WTC11 (cell line): ENCODE data around the gene EML4. TPM values are rescaled to one million over a fixed set of nuclear protein-coding genes. Genes with fewer than 3 reads are reported as not detected.

Source experiments
- ATAC-seq: fragments of 200-7000 bp; cut with Tn5 transposase; 2 replicates; pipeline ENCODE4 v1.10.0; 2021; ENCODE audit warnings: mild to moderate bottlenecking, moderate library complexity
- CTCF ChIA-PET: fragments of 300-600 bp; sonication (Branson Sonifier 250); formaldehyde crosslinking; loops from one replicate; lab custom pipeline; 2021; ENCODE audit warnings: antibody characterized with exemption; lab: Charles Lee
- POLR2A ChIA-PET: fragments of 350-600 bp; sonication (Branson Sonifier 250); formaldehyde crosslinking; loops from one replicate; lab custom pipeline; 2021; ENCODE audit warnings: antibody characterized with exemption; lab: Charles Lee
- DNase-seq: peaks from one replicate; pipeline ENCODE4 v3.0.0; 2021; ENCODE audit warnings: low spot score
- H3K27ac Mint-ChIP-seq: 2 replicates; pipeline ENCODE4 v1.8.0; 2021; ENCODE audit warnings: mixed read lengths
- H3K27me3 Mint-ChIP-seq: 2 replicates; pipeline ENCODE4 v1.8.0; 2021; ENCODE audit warnings: low read depth, mild to moderate bottlenecking, moderate library complexity, mixed read lengths
- H3K36me3 Mint-ChIP-seq: 2 replicates; pipeline ENCODE4 v1.8.0; 2021; ENCODE audit warnings: mixed read lengths
- H3K4me1 Mint-ChIP-seq: 2 replicates; pipeline ENCODE4 v1.8.0; 2022; ENCODE audit warnings: mixed read lengths
- H3K4me3 Mint-ChIP-seq: 2 replicates; pipeline ENCODE4 v1.8.0; 2021; ENCODE audit warnings: mild to moderate bottlenecking, moderate library complexity, mixed read lengths
- H3K9me3 Mint-ChIP-seq: 2 replicates; pipeline ENCODE4 v1.8.0; 2021; ENCODE audit warnings: mixed read lengths
- ATF1 ChIP-seq: sonication (generic); formaldehyde crosslinking; IDR thresholded peaks from 2 replicates; pipeline ENCODE4 v1.8.1; 2023; ENCODE audit warnings: mild to moderate bottlenecking, moderate library complexity, missing genetic modification reagents
- CBFB ChIP-seq: sonication (generic); formaldehyde crosslinking; IDR thresholded peaks from 2 replicates; pipeline ENCODE4 v1.8.1; 2022; ENCODE audit warnings: mild to moderate bottlenecking, low read depth, missing genetic modification reagents
- E2F4 ChIP-seq: sonication (generic); formaldehyde crosslinking; IDR thresholded peaks from 2 replicates; pipeline ENCODE4 v1.8.1; 2022; ENCODE audit warnings: low read depth, mild to moderate bottlenecking, moderate library complexity, missing genetic modification reagents, borderline replicate concordance
- EMX1 ChIP-seq: fragments of 250-450 bp; sonication (Bioruptor Pico); IDR thresholded peaks from 2 replicates; pipeline ENCODE4 v1.8.0; 2021; ENCODE audit warnings: mild to moderate bottlenecking
- ERG ChIP-seq: fragments of 250-450 bp; sonication (Bioruptor Pico); IDR thresholded peaks from 2 replicates; pipeline ENCODE4 v1.8.0; 2021; ENCODE audit warnings: mild to moderate bottlenecking
- FOXJ3 ChIP-seq: sonication (generic); formaldehyde crosslinking; IDR thresholded peaks from 2 replicates; pipeline ENCODE4 v1.9.0; 2021; ENCODE audit warnings: missing genetic modification reagents, mild to moderate bottlenecking, borderline replicate concordance
- FOXK1 ChIP-seq: sonication (generic); formaldehyde crosslinking; IDR thresholded peaks from 2 replicates; pipeline ENCODE4 v1.8.0; 2022; ENCODE audit warnings: mild to moderate bottlenecking, moderate library complexity, missing genetic modification reagents
- GABPB1 ChIP-seq: sonication (generic); formaldehyde crosslinking; IDR thresholded peaks from 2 replicates; pipeline ENCODE4 v1.8.1; 2023; ENCODE audit warnings: mild to moderate bottlenecking, missing genetic modification reagents
- JUN ChIP-seq: sonication (generic); formaldehyde crosslinking; IDR thresholded peaks from 2 replicates; pipeline ENCODE4 v1.8.0; 2023; ENCODE audit warnings: mild to moderate bottlenecking, missing genetic modification reagents
- KAT7 ChIP-seq: sonication (generic); formaldehyde crosslinking; IDR thresholded peaks from 2 replicates; pipeline ENCODE4 v1.8.1; 2023; ENCODE audit warnings: missing genetic modification reagents, mild to moderate bottlenecking, borderline replicate concordance
- NR1H2 ChIP-seq: sonication (generic); formaldehyde crosslinking; IDR thresholded peaks from 2 replicates; pipeline ENCODE4 v1.9.0; 2021; ENCODE audit warnings: mild to moderate bottlenecking, moderate library complexity, missing genetic modification reagents
- USF1 ChIP-seq: sonication (generic); formaldehyde crosslinking; IDR thresholded peaks from 2 replicates; pipeline ENCODE4 v1.8.0; 2022; ENCODE audit warnings: mild to moderate bottlenecking, missing genetic modification reagents
- ZNF281 ChIP-seq: sonication (generic); formaldehyde crosslinking; IDR thresholded peaks from 2 replicates; pipeline ENCODE4 v1.8.0; 2023; ENCODE audit warnings: mild to moderate bottlenecking, missing genetic modification reagents
- ZNF396 ChIP-seq: fragments of 250-450 bp; sonication (Bioruptor Pico); IDR thresholded peaks from 2 replicates; pipeline ENCODE4 v1.8.0; 2021; ENCODE audit warnings: mild to moderate bottlenecking, moderate library complexity, borderline replicate concordance
- ZNF671 ChIP-seq: fragments of 250-450 bp; sonication (Bioruptor Pico); IDR thresholded peaks from 2 replicates; pipeline ENCODE4 v1.8.0; 2021; ENCODE audit warnings: mild to moderate bottlenecking
- total RNA-seq: library from RNA; stranded (reverse); gene quantifications from 3 replicates; pipeline ENCODE4 v1.2.3, GENCODE V29; 2021
- TF ChIP-seq, protein P1 (sequence below): sonication (generic); formaldehyde crosslinking; IDR thresholded peaks from 2 replicates; pipeline ENCODE4 v1.8.1; 2023; ENCODE audit warnings: mild to moderate bottlenecking, missing genetic modification reagents, moderate library complexity
- TF ChIP-seq, protein P2 (sequence below): sonication (generic); formaldehyde crosslinking; IDR thresholded peaks from 2 replicates; pipeline ENCODE4 v1.8.1; 2023; ENCODE audit warnings: mild to moderate bottlenecking, missing genetic modification reagents
- TF ChIP-seq, protein P3 (sequence below): sonication (generic); formaldehyde crosslinking; conservative IDR thresholded peaks from 2 replicates; pipeline ENCODE4 v1.8.1; 2022; ENCODE audit warnings: mild to moderate bottlenecking, missing genetic modification reagents
- TF ChIP-seq, protein P4 (sequence below): sonication (generic); formaldehyde crosslinking; IDR thresholded peaks from 2 replicates; pipeline ENCODE4 v1.8.0; 2022; ENCODE audit warnings: mild to moderate bottlenecking, missing genetic modification reagents
- TF ChIP-seq, protein P5 (sequence below): sonication (generic); formaldehyde crosslinking; IDR thresholded peaks from 2 replicates; pipeline ENCODE4 v1.8.1; 2023; ENCODE audit warnings: mild to moderate bottlenecking, missing genetic modification reagents, moderate library complexity

The EML4 gene
- total RNA-seq, 1 experiment from 2014 or later = 89.9 TPM

DNA sequence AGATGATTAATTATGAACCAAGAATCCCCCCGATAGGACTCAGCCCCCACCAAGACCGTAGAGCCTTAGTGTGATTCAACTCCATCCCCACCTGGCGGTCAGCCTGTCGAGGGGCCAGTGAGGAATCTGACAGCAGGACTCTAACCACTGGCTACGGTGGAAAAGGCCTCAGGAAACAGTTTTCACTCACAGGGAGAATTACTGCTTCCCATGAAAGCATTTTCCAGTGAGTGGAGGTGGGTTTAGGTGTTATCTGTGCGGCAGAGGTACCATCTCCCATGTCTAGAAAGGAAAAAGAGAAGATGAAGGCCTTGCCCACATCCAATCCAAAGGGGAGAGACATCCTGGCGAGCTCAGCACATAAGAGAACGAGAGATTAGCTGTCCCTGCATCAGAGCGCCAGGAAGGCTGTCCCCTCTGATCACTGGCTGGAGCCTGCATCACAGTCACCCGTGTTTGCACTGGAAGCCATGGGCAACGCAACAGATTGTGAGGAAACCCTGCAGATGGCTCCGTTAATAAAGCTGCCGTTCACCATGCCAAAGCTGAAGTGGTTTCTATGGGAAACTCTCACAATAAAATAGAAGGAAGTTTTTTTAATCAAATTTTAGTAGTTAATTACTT, 169.5 kb downstream of the EML4 start (continued):
- TF ChIP-seq, protein P1, sequence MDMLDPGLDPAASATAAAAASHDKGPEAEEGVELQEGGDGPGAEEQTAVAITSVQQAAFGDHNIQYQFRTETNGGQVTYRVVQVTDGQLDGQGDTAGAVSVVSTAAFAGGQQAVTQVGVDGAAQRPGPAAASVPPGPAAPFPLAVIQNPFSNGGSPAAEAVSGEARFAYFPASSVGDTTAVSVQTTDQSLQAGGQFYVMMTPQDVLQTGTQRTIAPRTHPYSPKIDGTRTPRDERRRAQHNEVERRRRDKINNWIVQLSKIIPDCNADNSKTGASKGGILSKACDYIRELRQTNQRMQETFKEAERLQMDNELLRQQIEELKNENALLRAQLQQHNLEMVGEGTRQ (CRISPR knock-in tag) = no peak
- no peak for TF ChIP-seq FOXJ3 (CRISPR knock-in tag)
- TF ChIP-seq, protein P2, sequence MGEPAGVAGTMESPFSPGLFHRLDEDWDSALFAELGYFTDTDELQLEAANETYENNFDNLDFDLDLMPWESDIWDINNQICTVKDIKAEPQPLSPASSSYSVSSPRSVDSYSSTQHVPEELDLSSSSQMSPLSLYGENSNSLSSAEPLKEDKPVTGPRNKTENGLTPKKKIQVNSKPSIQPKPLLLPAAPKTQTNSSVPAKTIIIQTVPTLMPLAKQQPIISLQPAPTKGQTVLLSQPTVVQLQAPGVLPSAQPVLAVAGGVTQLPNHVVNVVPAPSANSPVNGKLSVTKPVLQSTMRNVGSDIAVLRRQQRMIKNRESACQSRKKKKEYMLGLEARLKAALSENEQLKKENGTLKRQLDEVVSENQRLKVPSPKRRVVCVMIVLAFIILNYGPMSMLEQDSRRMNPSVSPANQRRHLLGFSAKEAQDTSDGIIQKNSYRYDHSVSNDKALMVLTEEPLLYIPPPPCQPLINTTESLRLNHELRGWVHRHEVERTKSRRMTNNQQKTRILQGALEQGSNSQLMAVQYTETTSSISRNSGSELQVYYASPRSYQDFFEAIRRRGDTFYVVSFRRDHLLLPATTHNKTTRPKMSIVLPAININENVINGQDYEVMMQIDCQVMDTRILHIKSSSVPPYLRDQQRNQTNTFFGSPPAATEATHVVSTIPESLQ (CRISPR knock-in tag) = no peak

GRCh38 chr2:42339191-42339912, 170.2 kb downstream of the EML4 start:
- H3K27me3 Mint-ChIP-seq = no peaks in the 10 kb centered on the region
- ATAC-seq = peak; percentile 81

GRCh38 chr2:42340045-42340937, 171.1 kb downstream of the EML4 start:
- Mint-ChIP-seq H3K36me3 (peaks cover 13% of the 10 kb centered on the region), H3K4me1 (peaks cover 15% of the 10 kb centered on the region), H3K4me3 (no peak overlapping the region), H3K27ac (peak overlapping the region; percentile 71), H3K9me3 (no peaks in the 10 kb centered on the region), H3K27me3 (no peaks in the 10 kb centered on the region)
- ChIA-PET CTCF (interaction anchor here (0.9 to 1.5 kb wide), 2 partner anchors 12 kb away, joined by 3 to 6 read pairs; no protein-coding TSS in a partner anchor), POLR2A (no interaction called here)
- no peak for DNase-seq
- ATAC-seq = no peak
- TF ChIP-seq ERG (CRISPR knock-in tag) (no peak), ATF1 (CRISPR knock-in tag) (no peak), KAT7 (CRISPR knock-in tag) (no peak), ZNF281 (CRISPR knock-in tag) (no peak), JUN (no peak), E2F4 (no peak)
- TF ChIP-seq, protein P3, sequence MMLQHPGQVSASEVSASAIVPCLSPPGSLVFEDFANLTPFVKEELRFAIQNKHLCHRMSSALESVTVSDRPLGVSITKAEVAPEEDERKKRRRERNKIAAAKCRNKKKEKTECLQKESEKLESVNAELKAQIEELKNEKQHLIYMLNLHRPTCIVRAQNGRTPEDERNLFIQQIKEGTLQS (CRISPR knock-in tag) = no peak
- TF ChIP-seq, protein P4, sequence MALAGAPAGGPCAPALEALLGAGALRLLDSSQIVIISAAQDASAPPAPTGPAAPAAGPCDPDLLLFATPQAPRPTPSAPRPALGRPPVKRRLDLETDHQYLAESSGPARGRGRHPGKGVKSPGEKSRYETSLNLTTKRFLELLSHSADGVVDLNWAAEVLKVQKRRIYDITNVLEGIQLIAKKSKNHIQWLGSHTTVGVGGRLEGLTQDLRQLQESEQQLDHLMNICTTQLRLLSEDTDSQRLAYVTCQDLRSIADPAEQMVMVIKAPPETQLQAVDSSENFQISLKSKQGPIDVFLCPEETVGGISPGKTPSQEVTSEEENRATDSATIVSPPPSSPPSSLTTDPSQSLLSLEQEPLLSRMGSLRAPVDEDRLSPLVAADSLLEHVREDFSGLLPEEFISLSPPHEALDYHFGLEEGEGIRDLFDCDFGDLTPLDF (CRISPR knock-in tag) = no peak

More at GRCh38 chr2:42339191-42339912, 170.2 kb downstream of the EML4 start:
- TF ChIP-seq ZNF671 (CRISPR knock-in tag) (no peak), NR1H2 (CRISPR knock-in tag) (no peak), ZNF396 (CRISPR knock-in tag) (no peak), KAT7 (CRISPR knock-in tag) (no peak), FOXK1 (CRISPR knock-in tag) (no peak), GABPB1 (CRISPR knock-in tag) (no peak), USF1 (no peak), CBFB (no peak), EMX1 (CRISPR knock-in tag) (no peak)
- TF ChIP-seq, protein P5, sequence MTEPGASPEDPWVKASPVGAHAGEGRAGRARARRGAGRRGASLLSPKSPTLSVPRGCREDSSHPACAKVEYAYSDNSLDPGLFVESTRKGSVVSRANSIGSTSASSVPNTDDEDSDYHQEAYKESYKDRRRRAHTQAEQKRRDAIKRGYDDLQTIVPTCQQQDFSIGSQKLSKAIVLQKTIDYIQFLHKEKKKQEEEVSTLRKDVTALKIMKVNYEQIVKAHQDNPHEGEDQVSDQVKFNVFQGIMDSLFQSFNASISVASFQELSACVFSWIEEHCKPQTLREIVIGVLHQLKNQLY (CRISPR knock-in tag) = no peak
- ChIA-PET CTCF (interaction anchor here (0.6 to 1.5 kb wide), 5 partner anchors 10 to 486 kb away, joined by 4 to 6 read pairs (median 5); no protein-coding TSS in a partner anchor), POLR2A (no interaction called here)
- Mint-ChIP-seq H3K9me3 (no peaks in the 10 kb centered on the region), H3K27ac (peak overlapping the region; percentile 71), H3K36me3 (peaks cover 12% of the 10 kb centered on the region), H3K4me3 (no peak overlapping the region), H3K4me1 (peaks cover 12% of the 10 kb centered on the region)
- peak; percentile 45 for DNase-seq
